HG03060 (cell line): ENCODE data around the gene KRT40.
"Not testable (repeated sequence)": the region's sequence is repeated elsewhere in the genome, so short reads cannot be mapped to it uniquely, and the experiment has no call there.

Experiments
- ATAC-seq: cut with Tn5 transposase; IDR thresholded peaks from one replicate; pipeline ENCODE4 v1.9.1; 2021; ENCODE audit warnings: low read depth, moderate number of reproducible peaks; ENCODE audit not compliant: unreplicated experiment

Gene KRT40

DNA sequence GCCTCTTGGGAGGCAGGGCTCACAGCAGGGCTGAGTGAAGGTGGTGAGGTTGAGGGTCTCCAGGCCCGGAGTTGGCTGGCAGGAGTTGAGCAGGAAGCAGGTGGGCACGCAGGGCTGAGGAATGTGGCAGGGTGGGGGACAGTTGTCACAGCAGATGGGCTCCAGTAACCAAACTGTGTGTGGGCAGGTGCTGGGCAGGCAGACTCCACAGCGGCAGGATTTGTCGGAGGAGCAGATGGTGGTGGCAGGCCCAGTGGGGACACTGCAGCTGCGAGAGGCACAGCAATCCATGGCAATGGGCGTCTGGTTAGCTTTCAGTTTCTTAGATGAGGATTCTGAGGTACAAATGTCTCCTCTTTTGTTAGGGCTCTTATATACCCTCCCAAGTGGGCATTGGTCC lies 15.4 kb upstream of the KRT40 start, which contains the start of gene KRTAP3-2:
KRTAP3-2 (minus strand) TSS at position 344 of the 400 bp plus-strand sequence; CDS start at position 291, 53 bp downstream.
- not testable (repeated sequence) for ATAC-seq

DNA sequence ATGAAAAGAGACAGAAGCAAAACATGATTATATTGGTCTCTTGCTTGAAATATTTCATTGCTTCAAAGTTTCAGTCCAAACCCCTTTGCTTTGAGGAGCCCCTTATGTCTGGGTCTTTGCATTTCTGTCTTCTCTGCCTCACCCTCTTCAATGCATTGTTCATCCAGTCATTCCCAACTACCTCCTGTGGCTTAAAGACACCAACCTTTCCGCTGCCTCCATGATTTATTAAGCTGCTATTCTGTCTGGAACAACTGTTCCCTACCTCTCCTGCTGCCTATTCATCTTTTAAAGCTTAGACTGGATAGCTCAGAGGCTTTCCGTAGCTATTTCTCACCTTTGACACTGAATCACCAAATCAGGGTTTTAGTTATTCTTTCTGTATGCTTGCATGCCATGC lies 13.2 kb upstream of the KRT40 start:
- ATAC-seq = no peak

- no peak for ATAC-seq
Observed at GRCh38 chr17:40996829-40997228, 12.7 kb upstream of the KRT40 start.

DNA sequence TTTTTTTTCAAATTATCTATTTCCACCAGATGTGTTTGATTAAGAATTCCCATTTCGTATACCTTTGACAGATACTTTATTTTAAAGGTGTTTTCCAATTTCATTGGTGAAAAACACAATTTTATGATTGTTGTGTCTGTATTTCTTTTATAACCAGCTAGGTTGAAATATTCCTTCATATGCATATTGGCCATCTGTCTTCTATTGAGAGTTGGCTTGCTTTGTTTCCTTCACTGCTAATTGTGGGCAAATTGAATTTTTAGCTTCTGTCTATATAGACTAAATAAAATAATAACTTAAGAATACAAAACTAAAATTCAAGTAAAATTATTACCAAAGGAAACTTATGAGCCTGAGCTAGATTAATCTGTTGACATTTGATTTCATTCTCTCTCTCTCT lies 11.0 kb upstream of the KRT40 start:
- no peak for ATAC-seq

DNA sequence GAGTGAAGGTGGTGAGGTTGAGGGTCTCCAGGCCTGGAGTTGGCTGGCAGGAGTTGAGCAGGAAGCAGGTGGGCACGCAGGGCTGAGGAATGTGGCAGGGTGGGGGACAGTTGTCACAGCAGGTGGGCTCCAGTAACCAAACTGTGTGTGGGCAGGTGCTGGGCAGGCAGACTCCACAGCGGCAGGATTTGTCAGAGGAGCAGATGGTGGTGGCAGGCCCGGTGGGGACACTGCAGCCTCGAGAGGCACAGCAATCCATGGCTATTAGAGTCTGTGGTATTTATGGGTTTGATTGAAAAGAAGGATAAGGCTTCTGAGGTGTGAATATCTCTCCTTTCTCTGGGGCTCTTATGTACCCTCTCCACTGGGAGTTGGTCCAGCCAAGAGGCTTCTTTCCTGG lies 9.7 kb upstream of the KRT40 start, which contains the start of gene KRTAP3-3:
KRTAP3-3 (minus strand) TSS at position 326 of the 400 bp plus-strand sequence; CDS start at position 259, 67 bp downstream.
- ATAC-seq = no peak

GRCh38 chr17:40993084-40993483 lies 9.0 kb upstream of the KRT40 start:
- no peak for ATAC-seq

DNA sequence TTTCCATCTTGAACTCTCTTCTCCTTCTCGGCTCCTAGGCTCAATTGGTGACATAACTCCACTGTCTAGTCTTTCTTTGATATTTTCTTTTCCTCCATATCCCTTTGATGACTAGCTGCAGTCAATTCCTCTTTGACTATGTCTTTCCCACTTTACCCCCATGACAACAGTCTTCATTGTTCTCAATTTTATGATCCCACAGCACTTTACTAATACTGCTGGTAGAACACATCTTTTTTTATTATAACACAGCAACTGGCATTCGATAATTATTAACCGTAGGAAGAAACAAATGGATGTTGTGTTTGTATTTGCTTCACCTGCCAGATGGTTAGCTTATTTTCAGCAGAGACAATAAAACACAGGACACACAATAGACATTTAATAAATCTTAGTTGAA lies 8.5 kb upstream of the KRT40 start:
- no peak for ATAC-seq

- ATAC-seq = no peak
Observed at GRCh38 chr17:40986920-40987319, 2.8 kb upstream of the KRT40 start.

GRCh38 chr17:40981115-40981514 lies 3.0 kb downstream of the KRT40 start:
- ATAC-seq = no peak

GRCh38 chr17:40980596-40980995 lies 3.5 kb downstream of the KRT40 start:
- no peak for ATAC-seq

- ATAC-seq = no peak
Observed at GRCh38 chr17:40980117-40980516, 4.0 kb downstream of the KRT40 start.

- no peak for ATAC-seq
Observed at GRCh38 chr17:40978575-40979151, 5.5 kb downstream of the KRT40 start.

- ATAC-seq = no peak
Observed at GRCh38 chr17:40975516-40975915, 8.6 kb downstream of the KRT40 start.

DNA sequence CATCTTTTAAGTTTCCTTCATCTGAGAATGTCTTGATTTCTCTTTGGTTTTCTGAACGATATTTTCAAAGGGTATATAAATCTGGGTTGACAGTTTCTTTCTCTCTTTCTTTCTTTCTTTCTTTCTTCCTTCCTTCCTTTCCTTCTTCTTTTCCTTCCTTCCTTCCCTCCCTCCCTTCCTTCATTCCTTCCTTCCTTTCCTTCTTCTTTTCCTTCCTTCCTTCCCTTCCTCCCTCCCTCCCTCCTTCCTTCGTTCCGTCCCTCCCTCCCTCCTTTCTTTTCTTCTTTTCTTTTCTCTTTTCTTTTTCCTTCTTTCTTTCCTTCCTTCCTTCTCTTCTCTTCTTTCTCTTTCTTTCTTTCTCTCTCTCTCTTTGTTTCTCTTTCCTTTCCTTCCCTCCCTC lies 9.8 kb downstream of the KRT40 start:
- ATAC-seq = no peak

DNA sequence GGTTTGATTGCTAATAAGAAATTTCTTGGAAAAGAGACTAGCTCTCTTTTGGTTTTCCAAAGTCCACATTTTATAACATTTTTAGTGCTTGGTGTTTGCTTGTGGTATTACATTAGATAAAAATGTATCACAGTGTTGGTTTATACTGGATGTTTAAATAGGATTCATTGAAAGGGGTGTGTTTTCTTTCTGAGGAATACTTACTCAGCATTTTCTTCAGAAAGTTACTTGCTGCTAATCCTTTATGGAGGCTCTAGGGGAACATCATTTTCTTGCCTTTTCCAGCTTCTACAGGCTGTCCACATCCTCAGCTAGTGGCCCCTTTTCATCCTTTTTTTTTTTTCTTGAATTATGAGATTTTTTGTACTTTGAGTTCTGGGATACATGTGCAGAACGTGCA lies 16.5 kb downstream of the KRT40 start:
- ATAC-seq = no peak

GRCh38 chr17:40966848-40967247 lies 17.3 kb downstream of the KRT40 start, which contains the start of gene KRT39:
Gene KRT39, minus strand, starts transcription at chr17:40966948. Its CDS starts 92 bp downstream, at chr17:40966856.
- no peak for ATAC-seq

DNA sequence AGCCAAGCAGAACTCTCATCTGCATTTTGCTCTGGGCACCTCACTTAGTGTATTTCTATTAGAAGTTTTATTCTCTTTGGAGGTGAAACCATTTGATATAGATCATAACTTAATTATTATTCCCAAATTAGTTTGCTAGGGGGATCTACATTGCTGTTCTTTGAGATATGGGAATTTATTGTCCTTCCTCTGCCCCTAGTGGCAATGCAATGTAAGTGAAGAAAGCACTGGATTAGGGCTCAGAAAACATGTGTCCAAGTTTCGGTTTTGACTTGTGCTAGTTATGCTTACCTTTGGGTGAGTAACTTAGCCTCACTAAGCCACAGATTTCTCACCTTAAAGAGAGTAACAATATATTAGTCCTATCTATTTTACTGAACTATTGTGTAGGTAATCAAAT lies 20.3 kb downstream of the KRT40 start:
- ATAC-seq = no peak

GRCh38 chr17:40962059-40962561 lies 22.0 kb downstream of the KRT40 start:
- ATAC-seq = no peak

GRCh38 chr17:40961591-40961990 lies 22.5 kb downstream of the KRT40 start:
- no peak for ATAC-seq

GRCh38 chr17:40960144-40960543 lies 24.0 kb downstream of the KRT40 start:
- ATAC-seq = no peak

DNA sequence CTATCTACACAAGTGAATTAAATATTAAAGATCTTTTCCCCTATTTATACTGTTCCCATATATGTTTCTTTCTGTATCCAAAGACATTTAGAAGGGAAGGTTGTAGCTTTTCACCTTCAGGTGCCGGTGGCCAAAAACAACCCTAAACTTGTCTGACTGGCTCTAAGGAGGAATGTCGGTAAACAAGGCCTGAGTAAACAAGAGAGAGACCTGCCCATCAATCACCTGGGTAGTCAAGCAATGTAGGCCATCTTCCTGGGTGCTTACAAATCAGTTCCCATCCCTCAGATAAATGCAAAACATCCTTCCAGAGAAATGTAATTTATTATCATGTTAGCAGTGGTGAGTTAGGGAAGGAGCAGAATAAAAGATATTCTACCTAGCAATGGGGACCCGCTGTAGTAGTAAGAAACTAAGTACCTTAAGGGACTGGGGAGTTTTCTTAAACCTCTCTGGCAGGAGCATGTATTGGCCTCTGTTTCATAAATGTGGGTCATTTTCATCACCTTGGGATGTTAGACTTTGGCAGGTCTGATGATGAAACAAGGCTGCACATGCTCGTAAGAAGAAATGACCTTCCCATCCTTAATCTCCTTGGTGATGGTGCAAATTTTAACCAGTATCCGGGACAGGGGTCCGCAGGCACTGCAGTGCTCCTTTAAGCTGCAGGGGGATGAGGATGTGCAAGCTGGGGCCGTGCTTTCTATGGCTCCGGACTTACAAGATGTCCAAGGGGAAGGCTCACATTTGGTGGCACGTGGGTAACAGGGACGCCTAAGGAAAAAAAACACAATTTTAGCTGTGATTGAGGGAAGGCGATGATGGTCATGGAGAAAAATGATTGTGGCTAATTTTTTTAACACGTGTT lies 25.8 kb downstream of the KRT40 start:
- ATAC-seq = no peak
